ENCODE measurements around the gene TEX13D.

GRCh38 chrX:124342174-124342867 lies 9.9 kb downstream of the TEX13D start:
- TF ChIP-seq, protein P1, sequence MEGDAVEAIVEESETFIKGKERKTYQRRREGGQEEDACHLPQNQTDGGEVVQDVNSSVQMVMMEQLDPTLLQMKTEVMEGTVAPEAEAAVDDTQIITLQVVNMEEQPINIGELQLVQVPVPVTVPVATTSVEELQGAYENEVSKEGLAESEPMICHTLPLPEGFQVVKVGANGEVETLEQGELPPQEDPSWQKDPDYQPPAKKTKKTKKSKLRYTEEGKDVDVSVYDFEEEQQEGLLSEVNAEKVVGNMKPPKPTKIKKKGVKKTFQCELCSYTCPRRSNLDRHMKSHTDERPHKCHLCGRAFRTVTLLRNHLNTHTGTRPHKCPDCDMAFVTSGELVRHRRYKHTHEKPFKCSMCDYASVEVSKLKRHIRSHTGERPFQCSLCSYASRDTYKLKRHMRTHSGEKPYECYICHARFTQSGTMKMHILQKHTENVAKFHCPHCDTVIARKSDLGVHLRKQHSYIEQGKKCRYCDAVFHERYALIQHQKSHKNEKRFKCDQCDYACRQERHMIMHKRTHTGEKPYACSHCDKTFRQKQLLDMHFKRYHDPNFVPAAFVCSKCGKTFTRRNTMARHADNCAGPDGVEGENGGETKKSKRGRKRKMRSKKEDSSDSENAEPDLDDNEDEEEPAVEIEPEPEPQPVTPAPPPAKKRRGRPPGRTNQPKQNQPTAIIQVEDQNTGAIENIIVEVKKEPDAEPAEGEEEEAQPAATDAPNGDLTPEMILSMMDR (IDR thresholded peaks at IDR 0.05 in 2 of 3, conservative IDR thresholded peaks at IDR 0.05 in 1 of 3; ENCODE audit: borderline replicate concordance in 1 of 3, insufficient read depth in 1 of 3, low read depth in 2 of 3, low read length in 2 of 3), result no peak
- no peak for TF ChIP-seq SIN3A (IDR thresholded peaks at IDR 0.05; ENCODE audit: low read depth)
- no peak for TF ChIP-seq ZNF274 (IDR thresholded peaks at IDR 0.05; ENCODE audit: low read depth, low read length)
- no peak for TF ChIP-seq SP1 (IDR thresholded peaks at IDR 0.05; ENCODE audit: low read depth)
- TF ChIP-seq POLR2A (IDR thresholded peaks at IDR 0.05; ENCODE audit: borderline replicate concordance, extremely low read depth, insufficient read depth, insufficient read length), result no peak
- no peak for TF ChIP-seq POLR2AphosphoS5 (IDR thresholded peaks at IDR 0.05; ENCODE audit: low read depth, low read length)
- no peak for TF ChIP-seq TCF7L2 (IDR thresholded peaks at IDR 0.05; ENCODE audit: borderline replicate concordance, extremely low read depth, insufficient read depth, insufficient read length)
- no peak for TF ChIP-seq ELF1 (IDR thresholded peaks at IDR 0.05; ENCODE audit: borderline replicate concordance, low read depth)
- no peak for TF ChIP-seq EZH2phosphoT487 (IDR thresholded peaks at IDR 0.05; ENCODE audit: borderline replicate concordance)
- no peak for TF ChIP-seq YY1 (IDR thresholded peaks at IDR 0.05; ENCODE audit: extremely low read depth, insufficient replicate concordance, low read depth, low read length)
- no peak for TF ChIP-seq EGR1 (IDR thresholded peaks at IDR 0.05; ENCODE audit: low read depth)
- TF ChIP-seq RAD21 (IDR thresholded peaks at IDR 0.05; ENCODE audit: low read depth), result no peak
- TF ChIP-seq REST (IDR thresholded peaks at IDR 0.05; ENCODE audit: low read depth), result no peak
